GM18508 (cell line): ENCODE data around the gene DLK2.
"Not testable (repeated sequence)": the region's sequence is repeated elsewhere in the genome, so short reads cannot be mapped to it uniquely, and the experiment has no call there.

Experiments used
- ATAC-seq: cut with Tn5 transposase; IDR thresholded peaks from one replicate; pipeline ENCODE4 v1.9.1; 2021; ENCODE audit warnings: moderate number of reproducible peaks; ENCODE audit not compliant: insufficient read depth, unreplicated experiment

Gene DLK2

DNA sequence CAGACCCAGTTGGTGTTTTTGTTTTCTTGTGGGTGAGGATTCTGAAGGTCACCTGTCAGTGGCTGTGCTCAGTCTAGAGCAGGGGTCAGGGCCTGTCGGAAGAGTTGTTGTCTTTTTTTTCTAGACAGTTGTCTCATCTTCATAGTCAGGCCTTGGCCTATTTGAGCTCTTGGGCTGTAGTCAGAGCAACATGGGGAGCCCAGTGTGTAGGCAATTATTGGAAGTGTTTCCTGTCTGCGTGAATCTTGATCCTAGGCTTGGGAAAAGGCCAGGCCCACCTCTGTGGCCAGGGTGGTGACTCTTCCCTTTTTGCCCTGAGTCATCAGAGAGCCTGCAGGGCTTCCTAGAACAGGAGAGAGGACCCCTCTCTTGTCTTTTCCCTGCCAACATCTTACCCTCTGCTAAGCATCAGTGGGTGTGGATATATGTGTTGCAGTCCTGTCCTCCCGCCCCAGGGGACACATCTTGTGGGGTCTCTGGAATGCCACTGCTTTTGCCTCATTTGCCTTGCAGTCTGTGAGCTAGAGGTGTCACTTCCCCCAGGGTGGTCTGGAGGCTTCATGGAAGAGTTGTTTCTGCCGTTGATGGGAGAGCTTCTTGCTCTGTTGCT is 33.4 kb upstream of the DLK2 start:
- ATAC-seq, result no peak

DNA sequence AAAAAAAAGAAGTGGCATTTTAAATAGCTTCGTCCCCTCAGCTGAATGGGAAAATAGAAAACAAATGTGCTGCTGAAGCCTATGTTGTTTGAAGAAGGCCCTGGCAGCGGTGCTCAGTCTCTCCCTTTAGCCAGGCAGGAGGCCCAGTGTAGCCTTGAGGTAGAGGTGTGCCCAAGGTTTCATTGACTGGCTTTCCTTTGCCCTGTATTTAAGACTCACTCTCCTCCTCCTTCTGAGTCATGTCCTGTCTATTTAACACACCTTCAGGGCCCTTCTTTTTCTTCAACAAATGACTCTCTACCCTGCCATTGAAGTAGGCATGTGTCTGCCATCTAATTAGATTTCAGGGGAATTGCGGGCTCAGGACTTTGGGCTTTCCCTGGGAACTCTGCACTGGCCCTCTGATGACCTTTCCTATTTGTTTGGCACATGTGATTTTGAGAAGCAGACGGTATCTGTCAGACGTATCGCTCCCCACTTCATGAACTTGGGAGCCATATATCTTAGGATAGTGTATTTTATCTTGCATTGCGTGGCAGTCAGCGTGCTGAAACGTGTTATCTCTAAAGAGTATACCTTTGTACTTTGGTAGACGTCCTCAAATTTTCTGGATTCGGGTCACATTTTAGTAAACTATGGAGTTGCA is 26.4 kb upstream of the DLK2 start:
- no peak for ATAC-seq

DNA sequence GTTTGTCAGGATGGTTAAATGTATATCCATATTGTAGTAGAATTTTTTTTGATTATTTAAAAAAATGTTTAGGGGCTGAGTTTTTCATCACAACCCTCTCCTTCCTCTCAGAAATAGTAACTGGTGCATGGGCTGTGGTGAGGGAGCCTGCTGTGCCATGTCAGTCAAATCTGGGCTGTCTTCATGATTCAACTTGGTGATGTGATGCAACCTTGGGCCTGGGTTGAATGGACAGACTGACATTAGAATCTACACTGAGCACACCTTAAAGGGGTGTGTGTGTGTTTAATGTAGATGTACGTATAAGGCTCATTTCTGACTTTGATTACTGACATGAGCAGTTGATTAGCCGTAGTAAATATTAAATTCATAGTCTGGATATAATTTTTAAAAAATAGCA is 25.7 kb upstream of the DLK2 start:
- no peak for ATAC-seq

DNA sequence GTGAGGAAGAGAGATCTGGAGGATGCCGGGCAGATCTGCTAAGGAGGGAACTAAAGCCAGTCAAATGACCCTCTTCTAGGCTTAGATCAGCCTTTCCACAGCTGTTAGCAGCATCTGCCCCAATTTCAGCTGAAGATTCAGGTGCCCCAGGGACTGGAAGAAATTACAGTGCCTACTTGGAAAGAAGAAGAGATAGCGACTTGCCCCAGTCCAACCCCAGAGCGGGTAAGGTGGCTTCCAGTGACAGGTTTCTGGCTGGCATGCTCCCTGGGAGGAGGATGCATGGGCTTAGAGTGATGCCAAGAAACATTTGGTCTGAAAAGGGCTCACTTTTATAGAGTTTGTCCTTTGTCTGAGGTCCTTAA is 22.6 kb upstream of the DLK2 start:
- no peak for ATAC-seq

DNA sequence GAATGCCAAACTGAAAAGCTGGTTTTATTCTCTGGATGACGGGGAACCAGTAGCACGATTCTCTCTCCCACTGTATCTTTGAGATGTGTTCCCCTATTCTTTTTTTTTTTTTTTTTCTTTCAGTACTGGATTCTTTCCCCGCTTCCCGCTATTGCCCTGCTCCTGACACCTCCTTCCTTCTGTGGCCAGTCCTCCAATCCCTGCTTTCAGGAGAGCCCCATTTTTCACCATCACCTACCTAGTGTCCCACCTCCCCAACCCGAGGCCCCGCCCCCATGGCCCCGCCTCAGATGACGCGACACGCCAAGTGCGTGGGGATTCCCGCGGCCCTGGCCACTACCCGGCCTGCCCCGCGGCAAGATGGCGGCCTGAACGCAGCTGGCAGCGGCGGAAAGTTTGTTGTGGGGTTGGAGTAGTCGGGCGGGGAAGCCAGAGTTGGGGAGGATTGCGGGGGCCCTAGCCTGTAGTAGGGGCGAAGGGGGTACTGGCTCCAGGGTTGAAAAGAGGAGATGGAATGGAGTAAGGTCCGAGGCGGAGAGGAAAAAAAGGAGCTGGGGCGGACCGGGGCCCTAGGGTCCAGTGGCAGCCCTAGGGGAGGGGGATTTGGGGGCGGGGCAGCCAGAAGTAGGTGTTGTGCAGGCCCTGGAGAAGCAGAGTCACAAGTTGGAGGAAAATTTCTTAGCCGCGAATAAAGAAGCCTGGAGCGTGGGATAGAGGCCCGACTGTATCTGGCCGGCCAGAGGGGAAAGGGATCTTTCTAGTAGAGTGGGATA is 22.1 kb upstream of the DLK2 start, which contains the start of gene TJAP1:
TJAP1 (plus strand) TSS at position 336 of the 773 bp plus-strand sequence. CDS start 21,432 bp downstream, outside the sequence.
- ATAC-seq, result no peak

DNA sequence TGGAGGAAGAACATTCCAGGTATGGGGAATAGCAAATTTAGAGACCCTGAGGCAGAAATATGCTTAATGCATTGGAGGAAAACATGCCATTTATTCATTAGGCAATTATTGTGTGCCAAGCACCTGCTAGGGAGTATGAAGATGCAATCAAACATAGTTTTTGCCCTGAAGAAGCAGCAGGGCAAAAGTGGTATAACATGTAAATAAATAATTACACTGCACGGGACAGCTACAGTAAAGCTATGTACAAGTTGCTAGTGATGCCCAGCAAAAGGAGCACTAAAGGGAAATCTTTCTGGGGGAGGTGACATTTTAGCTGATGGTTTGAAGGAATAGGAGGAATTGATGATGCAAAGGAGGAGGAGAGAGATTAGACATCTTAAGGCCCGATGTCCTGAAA is 21.4 kb upstream of the DLK2 start:
- ATAC-seq, result no peak

DNA sequence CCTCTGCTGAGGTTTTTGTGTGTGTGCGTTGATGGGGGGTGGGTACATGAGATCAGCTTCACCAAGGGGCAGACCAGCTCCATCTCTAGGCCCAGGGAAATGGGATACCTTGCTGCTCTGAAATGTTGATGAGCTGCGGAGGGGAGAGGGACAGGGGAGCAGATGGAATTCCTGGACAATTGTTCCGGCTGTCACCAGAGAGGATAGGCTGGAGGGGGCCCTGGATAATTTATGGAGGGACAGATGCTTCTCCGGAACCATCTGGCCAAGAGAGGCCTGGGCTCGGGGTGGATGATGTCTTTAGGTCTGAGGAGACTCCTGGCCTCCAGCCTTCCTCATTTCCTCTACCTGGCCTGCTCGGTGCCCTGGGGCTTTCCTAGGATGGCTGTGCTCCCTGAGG is 20.2 kb upstream of the DLK2 start:
- no peak for ATAC-seq

DNA sequence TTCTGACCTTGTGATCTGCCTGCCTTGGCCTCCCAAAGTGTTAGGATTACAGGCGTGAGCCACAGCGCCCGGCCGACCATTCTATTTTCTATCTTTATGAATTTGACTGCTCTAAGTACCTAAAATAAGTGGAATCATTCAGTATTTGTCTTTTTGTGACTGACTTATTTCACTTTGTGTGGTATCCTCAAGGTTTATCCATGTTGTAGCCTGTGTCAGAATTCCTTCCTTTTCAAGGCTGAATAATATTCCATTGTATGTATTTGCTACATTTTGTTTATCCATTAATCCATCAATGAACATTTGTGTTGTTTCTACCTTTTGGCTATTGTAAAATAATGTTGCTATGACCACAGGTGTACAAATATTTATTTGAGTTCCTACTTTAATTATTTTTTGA is 17.2 kb upstream of the DLK2 start:
- ATAC-seq, result no peak

DNA sequence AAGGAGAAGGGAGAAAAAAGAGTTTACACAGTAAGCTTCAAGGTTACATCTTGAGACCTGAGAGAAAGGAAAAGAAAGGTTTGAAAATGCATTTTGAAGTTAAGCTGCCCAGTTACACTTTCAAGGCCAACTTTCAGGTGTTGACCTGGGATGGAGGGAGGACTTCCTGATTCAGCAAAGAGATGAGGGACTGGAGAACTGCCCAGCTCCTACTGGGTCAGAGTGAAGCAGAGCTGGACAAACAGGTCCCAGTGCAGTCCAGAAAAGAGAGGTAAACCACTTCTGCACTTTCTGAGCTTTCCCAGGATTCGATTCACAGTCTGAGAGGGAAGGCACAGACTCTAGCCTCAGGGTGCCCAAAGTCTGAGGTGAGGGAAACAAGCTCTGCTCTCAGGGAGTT is 16.1 kb upstream of the DLK2 start:
- ATAC-seq, result no peak

DNA sequence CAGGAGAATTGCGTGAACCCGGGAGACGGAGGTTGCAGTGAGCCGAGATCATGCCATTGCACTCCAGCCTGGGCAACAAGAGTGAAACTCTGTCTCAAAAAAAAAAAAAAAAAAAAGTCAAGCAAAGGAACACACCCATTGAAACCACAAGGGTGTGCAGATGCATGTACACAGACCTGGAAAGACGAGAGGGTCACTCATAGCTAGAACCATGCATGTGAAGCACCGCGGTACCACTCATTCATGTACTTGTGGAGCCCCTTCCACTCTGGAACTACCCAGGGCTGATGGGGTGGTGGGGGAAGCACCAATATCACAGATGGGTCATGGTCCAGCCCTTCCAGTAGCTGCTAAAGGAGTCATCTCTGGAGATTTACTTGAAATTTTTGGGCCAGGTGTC is 14.6 kb upstream of the DLK2 start:
- ATAC-seq, result no peak

DNA sequence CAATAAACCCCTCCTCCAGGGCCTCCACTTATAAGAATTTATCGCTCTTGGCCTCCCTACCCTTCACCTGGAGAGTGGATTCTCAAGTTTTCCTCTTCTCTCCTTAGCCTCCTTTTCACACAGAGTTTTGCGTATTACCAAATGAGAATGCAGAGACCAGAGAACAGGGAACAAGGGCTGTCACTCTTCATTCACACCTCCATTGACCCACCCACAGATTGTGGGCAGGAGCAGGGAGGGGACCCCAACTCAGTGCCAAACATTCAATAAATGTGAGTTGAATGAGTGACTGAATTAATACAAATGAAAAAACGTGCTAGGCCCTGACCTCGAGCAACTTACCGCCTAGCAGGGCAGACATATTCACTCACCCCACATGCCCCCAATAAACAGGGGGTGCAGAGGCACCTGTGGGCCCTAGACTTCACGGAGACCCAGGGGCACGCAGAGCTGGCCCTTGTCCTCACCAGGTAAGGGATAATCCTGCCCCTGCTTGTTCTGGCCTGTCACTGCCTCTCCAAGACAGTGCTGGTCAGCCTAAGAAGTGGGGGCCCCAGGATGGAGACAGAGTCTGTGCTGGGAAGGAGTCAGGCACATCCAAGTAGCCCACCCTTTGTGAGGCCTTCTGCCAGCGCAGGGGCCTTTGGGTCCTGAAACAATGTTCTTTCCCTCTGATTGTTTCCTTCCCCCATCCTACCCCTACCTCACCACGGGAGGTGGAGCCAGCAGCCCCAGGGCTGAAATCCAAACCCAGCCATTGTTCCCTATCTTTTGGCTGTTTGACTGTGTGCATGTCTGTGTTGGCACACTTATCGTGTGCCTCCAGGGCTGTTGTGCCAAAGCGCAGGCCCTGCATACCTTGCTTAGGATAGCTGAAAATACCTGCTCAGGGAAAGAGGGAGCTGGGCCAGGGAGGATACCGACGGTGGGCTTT is 13.7 kb upstream of the DLK2 start:
- no peak for ATAC-seq

DNA sequence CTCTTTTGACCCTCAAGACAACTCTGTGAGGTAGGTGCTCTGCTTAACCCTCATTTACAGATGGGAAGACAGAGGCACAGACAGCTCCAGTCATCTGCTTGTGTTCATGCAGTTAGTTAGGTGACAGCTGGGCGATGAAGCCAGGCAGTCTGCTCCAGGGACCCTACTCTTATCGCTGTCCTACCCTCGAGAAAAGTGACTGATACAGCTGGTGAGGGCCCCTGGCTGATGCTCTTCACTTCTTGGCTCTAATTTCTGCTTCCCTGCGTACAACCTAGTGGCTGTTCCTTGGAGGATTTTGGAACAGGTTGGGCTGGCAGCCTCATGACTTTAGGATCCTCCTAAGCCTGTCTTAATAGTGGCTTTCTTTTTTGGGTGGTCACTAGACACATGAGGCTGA is 12.9 kb upstream of the DLK2 start:
- ATAC-seq, result no peak

DNA sequence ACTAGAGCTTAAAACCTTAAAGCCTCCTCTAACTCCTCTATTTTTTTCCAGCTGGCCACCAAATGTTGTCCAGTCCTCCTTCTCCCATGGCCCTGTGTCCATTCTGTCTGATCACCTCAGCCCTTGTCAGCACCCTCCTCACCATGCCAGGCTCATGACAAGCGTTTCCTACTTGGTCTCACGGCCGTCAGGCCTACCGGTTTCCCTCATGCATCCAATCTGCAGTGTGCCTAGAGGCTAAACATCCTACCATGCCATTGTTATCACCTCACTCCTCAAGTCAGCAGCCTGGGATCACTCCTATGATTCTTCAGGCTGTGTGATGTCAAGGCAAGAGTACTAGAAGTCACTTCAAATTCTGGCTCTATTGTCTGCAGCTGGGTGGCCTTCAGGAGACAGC is 12.4 kb upstream of the DLK2 start:
- ATAC-seq, result no peak

DNA sequence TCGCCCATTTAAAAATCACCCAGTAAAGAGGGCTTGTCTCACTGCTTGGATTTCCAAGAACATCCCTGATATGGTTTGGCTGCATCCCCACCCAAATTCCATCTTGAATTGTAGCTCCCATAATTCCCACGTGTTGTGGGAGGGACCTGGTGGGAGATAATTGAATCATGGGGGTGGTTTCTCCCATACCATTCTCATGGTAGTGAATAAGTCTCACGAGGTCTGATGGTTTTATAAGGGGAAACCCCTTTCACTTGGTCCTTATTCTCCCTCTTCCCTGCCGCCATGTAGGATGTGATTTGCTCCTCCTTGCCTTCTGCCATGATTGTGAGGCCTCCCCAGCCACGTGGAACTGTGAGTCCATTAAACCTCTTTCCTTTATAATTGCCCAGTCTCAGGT is 11.9 kb upstream of the DLK2 start:
- ATAC-seq, result not testable (repeated sequence)

DNA sequence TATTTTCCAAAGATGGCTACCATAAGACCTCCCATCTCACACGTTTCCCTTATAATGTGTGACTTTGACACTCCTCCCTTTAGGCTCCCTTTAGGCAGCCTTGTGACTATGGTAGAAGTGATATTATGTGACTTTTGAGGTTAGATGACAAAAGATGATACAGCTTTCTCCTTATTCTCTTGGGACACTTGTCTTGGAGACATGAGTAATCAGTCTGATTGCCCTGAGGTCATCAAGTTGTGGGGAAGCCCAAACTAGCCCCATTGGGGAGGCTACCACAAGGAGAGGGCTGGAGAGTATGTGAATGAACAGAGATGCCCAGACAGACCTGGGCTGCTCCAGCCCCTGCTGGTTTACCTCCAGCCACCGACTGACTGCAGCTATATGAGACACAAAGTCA is 10.6 kb upstream of the DLK2 start:
- ATAC-seq, result no peak

DNA sequence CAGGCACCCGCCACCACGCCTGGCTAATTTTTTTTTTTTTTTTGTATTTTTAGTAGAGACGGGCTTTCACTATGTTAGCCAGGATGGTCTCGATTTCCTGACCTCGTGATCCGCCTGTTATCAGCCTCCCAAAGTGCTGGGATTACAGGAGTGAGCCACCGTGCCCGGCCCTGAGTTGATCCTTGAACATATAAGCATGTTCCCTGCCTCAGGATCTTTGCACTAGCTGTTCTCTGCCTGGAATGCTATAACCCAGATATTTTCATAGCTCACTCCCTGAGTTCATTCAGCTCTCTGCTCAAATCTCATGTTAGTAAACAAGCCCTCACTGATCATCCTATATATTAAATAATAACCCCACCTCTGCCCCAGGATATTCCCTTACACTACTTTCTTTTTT is 9.0 kb upstream of the DLK2 start:
- no peak for ATAC-seq

DNA sequence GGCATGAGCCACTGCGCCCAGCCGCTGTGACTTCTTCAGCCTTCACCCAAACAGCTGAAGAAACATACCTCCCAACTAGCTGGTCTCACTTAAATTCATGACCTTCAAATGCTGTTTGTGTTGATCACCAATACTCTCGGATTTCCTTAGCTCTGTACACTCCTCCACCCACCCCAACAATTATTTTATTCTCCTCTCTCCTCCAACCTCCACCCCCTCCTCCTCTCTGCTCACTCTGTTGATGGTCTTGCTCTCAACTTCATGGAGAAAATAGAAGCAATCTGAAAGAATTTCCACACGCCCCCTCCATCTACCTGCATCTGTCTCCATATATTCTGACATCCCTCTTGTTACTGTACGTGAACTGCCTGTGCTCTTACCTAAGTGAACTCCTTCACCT is 6.6 kb upstream of the DLK2 start:
- ATAC-seq, result no peak

DNA sequence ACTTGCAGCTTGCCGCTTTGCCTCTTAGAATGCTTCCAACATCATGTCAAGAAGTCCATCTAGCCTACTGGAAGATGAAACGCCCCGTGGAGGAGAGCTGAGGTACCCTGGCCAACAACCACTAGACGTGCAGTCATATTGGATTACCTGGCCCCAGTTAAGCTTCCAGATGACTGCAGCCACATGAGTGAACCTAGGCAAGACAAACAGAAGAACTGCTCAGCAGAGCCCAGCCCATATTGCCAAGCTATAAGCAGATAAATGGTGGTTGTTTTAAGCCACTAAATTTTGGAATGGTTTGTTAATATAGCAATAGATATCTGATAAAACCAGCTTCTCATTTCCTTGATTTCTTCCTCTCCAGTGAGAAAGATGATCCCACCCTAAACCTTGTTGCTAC is 4.7 kb upstream of the DLK2 start:
- no peak for ATAC-seq

DNA sequence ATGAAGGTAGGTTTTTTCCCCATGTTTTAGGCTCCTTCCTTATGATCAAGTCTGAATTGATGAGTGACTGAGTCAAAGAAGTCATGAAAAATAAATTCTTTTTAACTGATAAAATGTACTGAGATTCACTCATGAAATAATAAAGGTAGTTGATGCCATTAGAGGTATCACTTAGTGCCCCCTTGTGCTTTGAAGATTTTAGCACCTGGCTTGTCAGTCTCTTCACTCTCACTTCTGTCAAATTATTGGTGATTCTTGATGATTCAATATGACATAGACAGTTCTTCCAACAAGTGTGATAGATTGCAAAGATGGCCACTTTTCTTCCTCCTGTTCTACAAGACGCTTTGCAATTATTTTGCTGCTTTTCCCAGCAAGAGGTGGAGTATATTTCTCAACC is 4.2 kb upstream of the DLK2 start:
- ATAC-seq, result no peak

DNA sequence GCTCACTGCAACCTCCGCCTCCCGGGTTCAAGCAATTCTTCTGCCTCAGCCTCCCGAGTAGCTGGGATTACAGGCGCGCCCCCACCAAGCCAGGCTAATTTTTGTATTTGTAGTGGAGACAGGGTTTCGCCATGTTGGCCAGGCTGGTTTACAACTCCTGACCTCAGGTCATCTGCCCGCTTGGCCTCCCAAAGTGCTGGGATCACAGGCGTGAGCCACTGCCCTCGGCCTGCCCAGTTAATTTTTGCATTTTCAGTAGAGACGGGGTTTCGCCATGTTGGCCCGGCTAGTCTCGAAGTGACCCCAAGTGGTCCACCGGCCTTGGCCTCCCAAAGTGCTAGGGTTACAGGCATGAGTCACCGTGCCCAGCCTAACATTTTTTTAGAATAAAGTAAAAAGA is 2.8 kb upstream of the DLK2 start:
- not testable (repeated sequence) for ATAC-seq

DNA sequence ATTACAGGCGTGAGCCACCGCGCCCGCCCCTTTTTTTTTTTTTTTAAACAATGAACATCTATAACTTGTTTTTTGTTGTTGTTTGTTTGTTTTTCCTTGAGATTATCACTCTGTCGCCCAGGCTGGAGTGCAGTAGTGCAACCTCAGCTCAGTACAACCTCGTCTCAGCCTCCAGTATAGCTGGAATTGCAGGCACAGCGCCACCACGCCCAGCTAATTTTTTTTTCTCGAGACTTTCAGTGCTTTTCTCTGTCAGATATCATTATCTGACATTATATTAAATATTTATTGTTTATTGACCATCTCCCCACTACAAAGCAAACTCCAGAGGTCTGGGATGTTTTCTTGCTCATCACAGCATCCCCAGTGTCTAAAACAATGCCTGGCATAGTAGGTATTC is 2.3 kb upstream of the DLK2 start:
- ATAC-seq, result no peak
